GM12878 (cell line): ENCODE data around the gene MYL11. TPM values are rescaled to one million over a fixed set of nuclear protein-coding genes. Genes with fewer than 3 reads are reported as not detected.

Source experiments
- BCL3 ChIP-seq: IDR thresholded peaks from 2 replicates; pipeline ENCODE4 v1.6.1; 2011; ENCODE audit warnings: borderline replicate concordance, low read depth, mild to moderate bottlenecking, moderate library complexity, low read length; ENCODE audit not compliant: insufficient read depth, poor library complexity, severe bottlenecking
- BMI1 ChIP-seq: fragments of 450-650 bp; IDR thresholded peaks from 2 replicates; pipeline ENCODE4 v1.6.1; 2016; ENCODE audit warnings: mild to moderate bottlenecking, moderate library complexity, borderline replicate concordance
- FOS ChIP-seq: IDR thresholded peaks from 3 replicates; pipeline ENCODE4 v1.6.1; 2011; ENCODE audit warnings: borderline replicate concordance; ENCODE audit not compliant: insufficient read length; ENCODE audit errors: extremely low read depth
- IRF3 ChIP-seq: fragments of 450-650 bp; IDR thresholded peaks from 2 replicates; pipeline ENCODE4 v1.6.1; 2014; ENCODE audit warnings: mild to moderate bottlenecking
- NR2C1 ChIP-seq: fragments of 450-650 bp; IDR thresholded peaks from 2 replicates; pipeline ENCODE4 v1.6.1; 2017; ENCODE audit warnings: antibody characterized with exemption, mild to moderate bottlenecking, moderate library complexity
- SREBF1 ChIP-seq: IDR thresholded peaks from 2 replicates; pipeline ENCODE4 v1.6.1; 2012; ENCODE audit warnings: mild to moderate bottlenecking, low read length
- TARDBP ChIP-seq: IDR thresholded peaks from 2 replicates; pipeline ENCODE4 v1.6.1; 2016; ENCODE audit warnings: borderline replicate concordance
- USF2 ChIP-seq: IDR thresholded peaks from 2 replicates; pipeline ENCODE4 v1.6.1; 2011; ENCODE audit warnings: low read depth, low read length, improper control_type of control experiment, borderline replicate concordance
- polyA plus RNA-seq, 11 experiments: library from polyadenylated mRNA; depleted of rRNA in 4 of 11; unstranded in 6 of 11; stranded (reverse) in 5 of 11; fragments of >200 nt; fragmentation: Nextera tagmentation in 4 of 11; fragmentation: Illumina TruSeq in 1 of 11; extraction: Ambion mirVana in 4 of 11; extraction: Trizol in 1 of 11; gene quantifications; 1 replicate in 1 of 11; 2 replicates in 10 of 11; pipeline versions ENCODE4 v1.2.1 to v1.2.3, GENCODE V29; 2011 to 2016; ENCODE audit warnings: inconsistent platforms in 2 of 11, missing spikeins in 2 of 11, low read depth in 1 of 11
- total RNA-seq, 4 experiments: library from RNA; depleted of rRNA in 3 of 4; stranded (reverse); fragments of >200 nt in 3 of 4; fragmentation: Illumina TruSeq in 1 of 4; extraction: Trizol in 1 of 4; gene quantifications; 2 replicates each; pipeline versions ENCODE4 v1.2.1 to v1.2.3, GENCODE V29; 2013 to 2021
- TF ChIP-seq, protein P1 (sequence below): fragments of 150-350 bp; IDR thresholded peaks from 2 replicates; pipeline ENCODE4 v1.6.1; 2016; ENCODE audit warnings: low read depth, low read length
- TF ChIP-seq, protein P2 (sequence below): IDR thresholded peaks from 2 replicates; pipeline ENCODE4 v1.6.1; 2012; ENCODE audit warnings: improper control_type of control experiment, low read depth, low read length; ENCODE audit not compliant: insufficient replicate concordance
- TF ChIP-seq, protein P3 (sequence below): IDR thresholded peaks from 2 replicates; pipeline ENCODE4 v1.6.1; 2012; ENCODE audit warnings: low read depth, low read length, improper control_type of control experiment
- TF ChIP-seq, protein P4 (sequence below): fragments of 150-350 bp; IDR thresholded peaks from 2 replicates; pipeline ENCODE4 v1.6.1; 2014; ENCODE audit warnings: mild to moderate bottlenecking, low read depth, low read length

The MYL11 gene
- total and polyA plus RNA-seq, 10 of the 15 experiments (the other 5 are each of a cell fraction or from before 2014, with no cell fraction given), result 0.19 to 1.2 (median 0.61) TPM; not detected in 5

DNA sequence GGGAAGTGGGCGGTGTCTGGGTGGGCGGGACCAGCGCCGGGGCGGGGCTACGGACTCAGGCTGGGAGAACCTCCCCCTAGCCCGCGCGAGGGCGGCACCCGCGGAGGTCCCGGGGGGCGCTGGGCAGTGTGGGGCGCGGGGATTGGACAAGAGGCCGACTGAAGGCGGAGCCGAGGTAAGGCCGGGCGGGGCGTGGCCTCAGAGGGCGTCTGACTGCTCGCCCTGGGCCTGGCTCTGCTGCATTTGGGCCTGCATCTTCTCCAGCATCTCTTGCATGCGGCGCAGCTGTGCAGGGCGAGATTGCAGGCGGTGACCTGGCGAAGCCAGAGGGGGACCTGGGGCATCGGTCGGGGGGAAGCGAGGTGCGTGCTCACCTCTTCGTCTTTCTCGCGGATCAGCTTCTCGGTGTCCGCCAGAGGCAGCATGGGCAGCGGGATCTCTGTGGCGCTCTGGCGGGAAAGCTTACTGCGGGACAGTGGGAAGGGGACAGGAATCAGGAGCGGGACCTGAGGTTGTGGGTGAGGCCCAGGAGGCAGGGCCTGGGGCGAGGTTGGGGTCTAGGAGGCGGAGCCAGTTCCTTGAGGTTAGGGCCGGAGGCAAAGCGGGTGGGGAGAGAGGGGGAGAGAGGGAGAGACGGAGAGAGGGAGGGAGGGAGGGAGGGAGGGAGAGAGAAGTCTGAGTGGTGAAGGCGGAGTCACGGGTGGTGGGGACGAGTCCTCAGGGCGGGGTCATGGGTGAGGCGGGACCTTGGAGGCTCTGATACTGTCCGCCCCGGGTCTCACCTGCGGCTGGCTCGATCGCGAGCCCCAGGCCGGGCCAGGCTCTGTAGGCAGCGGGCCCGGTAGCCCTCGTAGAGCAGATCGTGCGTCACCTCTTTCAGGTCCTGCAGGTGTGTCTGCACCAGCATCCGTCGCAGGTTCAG, 3.9 kb downstream of the MYL11 start (continued):
- TF ChIP-seq, protein P1, sequence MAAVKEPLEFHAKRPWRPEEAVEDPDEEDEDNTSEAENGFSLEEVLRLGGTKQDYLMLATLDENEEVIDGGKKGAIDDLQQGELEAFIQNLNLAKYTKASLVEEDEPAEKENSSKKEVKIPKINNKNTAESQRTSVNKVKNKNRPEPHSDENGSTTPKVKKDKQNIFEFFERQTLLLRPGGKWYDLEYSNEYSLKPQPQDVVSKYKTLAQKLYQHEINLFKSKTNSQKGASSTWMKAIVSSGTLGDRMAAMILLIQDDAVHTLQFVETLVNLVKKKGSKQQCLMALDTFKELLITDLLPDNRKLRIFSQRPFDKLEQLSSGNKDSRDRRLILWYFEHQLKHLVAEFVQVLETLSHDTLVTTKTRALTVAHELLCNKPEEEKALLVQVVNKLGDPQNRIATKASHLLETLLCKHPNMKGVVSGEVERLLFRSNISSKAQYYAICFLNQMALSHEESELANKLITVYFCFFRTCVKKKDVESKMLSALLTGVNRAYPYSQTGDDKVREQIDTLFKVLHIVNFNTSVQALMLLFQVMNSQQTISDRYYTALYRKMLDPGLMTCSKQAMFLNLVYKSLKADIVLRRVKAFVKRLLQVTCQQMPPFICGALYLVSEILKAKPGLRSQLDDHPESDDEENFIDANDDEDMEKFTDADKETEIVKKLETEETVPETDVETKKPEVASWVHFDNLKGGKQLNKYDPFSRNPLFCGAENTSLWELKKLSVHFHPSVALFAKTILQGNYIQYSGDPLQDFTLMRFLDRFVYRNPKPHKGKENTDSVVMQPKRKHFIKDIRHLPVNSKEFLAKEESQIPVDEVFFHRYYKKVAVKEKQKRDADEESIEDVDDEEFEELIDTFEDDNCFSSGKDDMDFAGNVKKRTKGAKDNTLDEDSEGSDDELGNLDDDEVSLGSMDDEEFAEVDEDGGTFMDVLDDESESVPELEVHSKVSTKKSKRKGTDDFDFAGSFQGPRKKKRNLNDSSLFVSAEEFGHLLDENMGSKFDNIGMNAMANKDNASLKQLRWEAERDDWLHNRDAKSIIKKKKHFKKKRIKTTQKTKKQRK, result no peak
- TF ChIP-seq USF2 (no peak), BMI1 (no peak), TARDBP (no peak), SREBF1 (no peak), BCL3 (no peak), NR2C1 (no peak), FOS (no peak), IRF3 (no peak)
- TF ChIP-seq, protein P2, sequence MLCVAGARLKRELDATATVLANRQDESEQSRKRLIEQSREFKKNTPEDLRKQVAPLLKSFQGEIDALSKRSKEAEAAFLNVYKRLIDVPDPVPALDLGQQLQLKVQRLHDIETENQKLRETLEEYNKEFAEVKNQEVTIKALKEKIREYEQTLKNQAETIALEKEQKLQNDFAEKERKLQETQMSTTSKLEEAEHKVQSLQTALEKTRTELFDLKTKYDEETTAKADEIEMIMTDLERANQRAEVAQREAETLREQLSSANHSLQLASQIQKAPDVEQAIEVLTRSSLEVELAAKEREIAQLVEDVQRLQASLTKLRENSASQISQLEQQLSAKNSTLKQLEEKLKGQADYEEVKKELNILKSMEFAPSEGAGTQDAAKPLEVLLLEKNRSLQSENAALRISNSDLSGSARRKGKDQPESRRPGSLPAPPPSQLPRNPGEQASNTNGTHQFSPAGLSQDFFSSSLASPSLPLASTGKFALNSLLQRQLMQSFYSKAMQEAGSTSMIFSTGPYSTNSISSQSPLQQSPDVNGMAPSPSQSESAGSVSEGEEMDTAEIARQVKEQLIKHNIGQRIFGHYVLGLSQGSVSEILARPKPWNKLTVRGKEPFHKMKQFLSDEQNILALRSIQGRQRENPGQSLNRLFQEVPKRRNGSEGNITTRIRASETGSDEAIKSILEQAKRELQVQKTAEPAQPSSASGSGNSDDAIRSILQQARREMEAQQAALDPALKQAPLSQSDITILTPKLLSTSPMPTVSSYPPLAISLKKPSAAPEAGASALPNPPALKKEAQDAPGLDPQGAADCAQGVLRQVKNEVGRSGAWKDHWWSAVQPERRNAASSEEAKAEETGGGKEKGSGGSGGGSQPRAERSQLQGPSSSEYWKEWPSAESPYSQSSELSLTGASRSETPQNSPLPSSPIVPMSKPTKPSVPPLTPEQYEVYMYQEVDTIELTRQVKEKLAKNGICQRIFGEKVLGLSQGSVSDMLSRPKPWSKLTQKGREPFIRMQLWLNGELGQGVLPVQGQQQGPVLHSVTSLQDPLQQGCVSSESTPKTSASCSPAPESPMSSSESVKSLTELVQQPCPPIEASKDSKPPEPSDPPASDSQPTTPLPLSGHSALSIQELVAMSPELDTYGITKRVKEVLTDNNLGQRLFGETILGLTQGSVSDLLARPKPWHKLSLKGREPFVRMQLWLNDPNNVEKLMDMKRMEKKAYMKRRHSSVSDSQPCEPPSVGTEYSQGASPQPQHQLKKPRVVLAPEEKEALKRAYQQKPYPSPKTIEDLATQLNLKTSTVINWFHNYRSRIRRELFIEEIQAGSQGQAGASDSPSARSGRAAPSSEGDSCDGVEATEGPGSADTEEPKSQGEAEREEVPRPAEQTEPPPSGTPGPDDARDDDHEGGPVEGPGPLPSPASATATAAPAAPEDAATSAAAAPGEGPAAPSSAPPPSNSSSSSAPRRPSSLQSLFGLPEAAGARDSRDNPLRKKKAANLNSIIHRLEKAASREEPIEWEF, result no peak
- TF ChIP-seq, protein P3, sequence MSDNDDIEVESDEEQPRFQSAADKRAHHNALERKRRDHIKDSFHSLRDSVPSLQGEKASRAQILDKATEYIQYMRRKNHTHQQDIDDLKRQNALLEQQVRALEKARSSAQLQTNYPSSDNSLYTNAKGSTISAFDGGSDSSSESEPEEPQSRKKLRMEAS, result 0 out of 2 replicates have a peak, but pooled peaks have one; percentile 15
- TF ChIP-seq, protein P4, sequence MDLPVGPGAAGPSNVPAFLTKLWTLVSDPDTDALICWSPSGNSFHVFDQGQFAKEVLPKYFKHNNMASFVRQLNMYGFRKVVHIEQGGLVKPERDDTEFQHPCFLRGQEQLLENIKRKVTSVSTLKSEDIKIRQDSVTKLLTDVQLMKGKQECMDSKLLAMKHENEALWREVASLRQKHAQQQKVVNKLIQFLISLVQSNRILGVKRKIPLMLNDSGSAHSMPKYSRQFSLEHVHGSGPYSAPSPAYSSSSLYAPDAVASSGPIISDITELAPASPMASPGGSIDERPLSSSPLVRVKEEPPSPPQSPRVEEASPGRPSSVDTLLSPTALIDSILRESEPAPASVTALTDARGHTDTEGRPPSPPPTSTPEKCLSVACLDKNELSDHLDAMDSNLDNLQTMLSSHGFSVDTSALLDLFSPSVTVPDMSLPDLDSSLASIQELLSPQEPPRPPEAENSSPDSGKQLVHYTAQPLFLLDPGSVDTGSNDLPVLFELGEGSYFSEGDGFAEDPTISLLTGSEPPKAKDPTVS, result no peak
